Endodermal cell (in vitro differentiated cells): ENCODE measurements around the gene ITGA2B. TPM values are rescaled to one million over a fixed set of nuclear protein-coding genes. Genes with fewer than 3 reads are reported as not detected.
"Not testable (repeated sequence)": the region's sequence is repeated elsewhere in the genome, so short reads cannot be mapped to it uniquely, and the experiment has no call there.

Experiments used
- DNase-seq: peaks from one replicate; pipeline ENCODE4 v3.0.0-alpha.2; 2017
- H3K27ac ChIP-seq: 2 replicates; pipeline ENCODE4 v1.5.1; 2013; ENCODE audit warnings: mild to moderate bottlenecking, low read depth, low read length, moderate library complexity
- H3K27me3 ChIP-seq: 2 replicates; pipeline ENCODE4 v1.6.1; 2013; ENCODE audit warnings: mild to moderate bottlenecking, low read length, moderate library complexity; ENCODE audit not compliant: insufficient read depth, control insufficient read depth, poor library complexity, severe bottlenecking
- H3K36me3 ChIP-seq: 2 replicates; pipeline ENCODE4 v1.7.0; 2013; ENCODE audit warnings: mild to moderate bottlenecking, low read length, moderate library complexity; ENCODE audit not compliant: control insufficient read depth, insufficient read depth
- H3K4me1 ChIP-seq: one replicate; pipeline ENCODE4 v1.7.0; 2013; ENCODE audit warnings: low read length; ENCODE audit not compliant: control insufficient read depth, insufficient read depth
- H3K4me3 ChIP-seq: 2 replicates; pipeline ENCODE4 v1.5.1; 2013; ENCODE audit warnings: mild to moderate bottlenecking, low read length, moderate library complexity
- H3K9ac ChIP-seq: 2 replicates; pipeline ENCODE4 v1.6.1; 2013; ENCODE audit warnings: mild to moderate bottlenecking, low read length, moderate library complexity; ENCODE audit not compliant: poor library complexity, severe bottlenecking; ENCODE audit errors: extremely low read depth
- H3K9me3 ChIP-seq: 2 replicates; pipeline ENCODE4 v1.6.1; 2013; ENCODE audit warnings: mild to moderate bottlenecking, low read length, moderate library complexity; ENCODE audit not compliant: control insufficient read depth
- H3K27ac Mint-ChIP-seq: 2 replicates; pipeline ENCODE4 v1.8.0; 2020; ENCODE audit warnings: mixed read lengths
- H3K27me3 Mint-ChIP-seq: 2 replicates; pipeline ENCODE4 v1.8.0; 2021; ENCODE audit warnings: mild to moderate bottlenecking, mixed read lengths; ENCODE audit not compliant: insufficient read depth
- H3K36me3 Mint-ChIP-seq: 2 replicates; pipeline ENCODE4 v1.8.0; 2020; ENCODE audit warnings: low read depth, mixed read lengths
- H3K4me1 Mint-ChIP-seq: 2 replicates; pipeline ENCODE4 v1.8.0; 2020; ENCODE audit warnings: mixed read lengths
- H3K4me3 Mint-ChIP-seq: 2 replicates; pipeline ENCODE4 v1.8.0; 2020; ENCODE audit warnings: mild to moderate bottlenecking, moderate library complexity, mixed read lengths
- H3K9me3 Mint-ChIP-seq: 2 replicates; pipeline ENCODE4 v1.8.0; 2020; ENCODE audit warnings: mild to moderate bottlenecking, mixed read lengths
- CTCF ChIP-seq: fragments of 200-600 bp; sonication (generic); conservative IDR thresholded peaks from 2 replicates; pipeline ENCODE4 v1.5.0; 2021; ENCODE audit warnings: antibody characterized with exemption, mild to moderate bottlenecking
- WGBS, 2 experiments: methylation state at CpG; one replicate each; pipeline versions ENCODE4 v1.1.5 to v1.1.7; 2013; ENCODE audit warnings: missing lambda C conversion rate in 2 of 2, mixed read lengths in 1 of 2; ENCODE audit not compliant: insufficient coverage in 1 of 2, insufficient read length in 1 of 2; 5-methylcytosine and 5-hydroxymethylcytosine counted together
- total RNA-seq, 2 donors: library from RNA; stranded (reverse); fragmentation: NEBNext Ultra II Directional in 1 of 2; extraction: Animal tissue kit (Norgen Biotek cat#: 25700) in 1 of 2; gene quantifications; 2 replicates in 1 of 2; 3 replicates in 1 of 2; pipeline ENCODE4 v1.2.1, GENCODE V29; 2021

Gene ITGA2B
- total RNA-seq, 2 donors from 2014 or later = 5.2 to 8.5 TPM

GRCh38 chr17:44343510-44344209 is 45.8 kb downstream of the ITGA2B start:
- Histone ChIP-seq H3K27ac (no peak overlapping the region), H3K36me3 (no peaks in the 10 kb centered on the region), H3K4me3 (no peak overlapping the region), H3K4me1 (no peaks in the 10 kb centered on the region), H3K27me3 (peaks cover 20% of the 10 kb centered on the region), H3K9me3 (no peaks in the 10 kb centered on the region), H3K9ac (no peak overlapping the region)
- Mint-ChIP-seq H3K27ac (no peak overlapping the region), H3K4me3 (no peak overlapping the region), H3K36me3 (no peaks in the 10 kb centered on the region), H3K27me3 (peaks cover 39% of the 10 kb centered on the region), H3K9me3 (no peaks in the 10 kb centered on the region), H3K4me1 (peaks cover 9% of the 10 kb centered on the region)
- no peak for DNase-seq
- WGBS, 2 experiments = 84% methylated on average over 9 to 11 of the region's 11 CpGs
- TF ChIP-seq CTCF = no peak

- not testable (repeated sequence) for H3K9me3 Mint-ChIP-seq, H3K4me1 Mint-ChIP-seq, H3K36me3 ChIP-seq, DNase-seq, H3K4me1 ChIP-seq, H3K4me3 Mint-ChIP-seq, H3K9ac ChIP-seq, H3K4me3 ChIP-seq, H3K27ac ChIP-seq, H3K9me3 ChIP-seq, H3K36me3 Mint-ChIP-seq, H3K27ac Mint-ChIP-seq
- WGBS, 2 experiments = 83 to 90% methylated on average over 4 to 5 of the region's 5 CpGs
- peaks cover 43% of the 10 kb centered on the region for H3K27me3 Mint-ChIP-seq
- peaks cover 20% of the 10 kb centered on the region for H3K27me3 ChIP-seq
Measured at GRCh38 chr17:44340553-44340952, 48.9 kb downstream of the ITGA2B start.

GRCh38 chr17:44338702-44339101 is 50.7 kb downstream of the ITGA2B start:
- Histone ChIP-seq H3K27ac (no peak overlapping the region), H3K4me3 (no peak overlapping the region), H3K9me3 (no peaks in the 10 kb centered on the region), H3K36me3 (no peaks in the 10 kb centered on the region), H3K9ac (no peak overlapping the region), H3K4me1 (no peaks in the 10 kb centered on the region), H3K27me3 (peaks cover 20% of the 10 kb centered on the region)
- H3K4me3 Mint-ChIP-seq = no peak overlapping the region
- H3K9me3 Mint-ChIP-seq = no peaks in the 10 kb centered on the region
- DNase-seq = peak; percentile 53
- H3K36me3 Mint-ChIP-seq = no peaks in the 10 kb centered on the region
- no peak for TF ChIP-seq CTCF
- H3K27me3 Mint-ChIP-seq = peaks cover 37% of the 10 kb centered on the region
- no peaks in the 10 kb centered on the region for H3K4me1 Mint-ChIP-seq
- H3K27ac Mint-ChIP-seq = no peak overlapping the region
- 61 to 74% methylated on average over 5 to 6 of the region's 6 CpGs for WGBS, 2 experiments

- Histone ChIP-seq H3K4me3 (no peak overlapping the region), H3K27me3 (no peaks in the 10 kb centered on the region), H3K9ac (no peak overlapping the region), H3K9me3 (no peaks in the 10 kb centered on the region), H3K27ac (no peak overlapping the region), H3K36me3 (no peaks in the 10 kb centered on the region), H3K4me1 (no peaks in the 10 kb centered on the region)
- H3K27me3 Mint-ChIP-seq = peaks cover 10% of the 10 kb centered on the region
- H3K27ac Mint-ChIP-seq = no peak overlapping the region
- H3K9me3 Mint-ChIP-seq = no peaks in the 10 kb centered on the region
- no peaks in the 10 kb centered on the region for H3K4me1 Mint-ChIP-seq
- no peak for TF ChIP-seq CTCF
- H3K36me3 Mint-ChIP-seq = no peaks in the 10 kb centered on the region
- H3K4me3 Mint-ChIP-seq = no peak overlapping the region
- DNase-seq = no peak
- WGBS, 2 experiments = 46 to 66% methylated on average over 4 to 5 of the region's 5 CpGs
Measured at GRCh38 chr17:44335968-44336367, 53.5 kb downstream of the ITGA2B start.
